ENCODE data around the gene FIBP. TPM values are rescaled to one million over a fixed set of nuclear protein-coding genes. Genes with fewer than 3 reads are reported as not detected.
A peak's percentile ranks its signal among the peaks of the same experiment; 100 is the strongest.
"Not testable (repeated sequence)": the region's sequence is repeated elsewhere in the genome, so short reads cannot be mapped to it uniquely, and the experiment has no call there.

FIBP gene
- total RNA-seq, 1 experiment from 2014 or later: 106 TPM

- Histone ChIP-seq H3K4me3 (peak overlapping the region; percentile 98), H3K36me3 (peaks cover 70% of the 10 kb centered on the region), H3K9me3 (no peaks in the 10 kb centered on the region), H3K27me3 (no peaks in the 10 kb centered on the region)
- DNase-seq: no peak
These were observed 8.8 kb upstream of the FIBP start for GRCh38 chr11:65897020-65897471.

GRCh38 chr11:65896034-65896999, 8.0 kb upstream of the FIBP start:
- Histone ChIP-seq H3K27me3 (no peaks in the 10 kb centered on the region), H3K9me3 (no peaks in the 10 kb centered on the region), H3K36me3 (peaks cover 77% of the 10 kb centered on the region), H3K4me3 (peak overlapping the region; percentile 98)
- no peak for DNase-seq

GRCh38 chr11:65895482-65895981, 7.3 kb upstream of the FIBP start:
- Histone ChIP-seq H3K27me3 (no peaks in the 10 kb centered on the region), H3K9me3 (no peaks in the 10 kb centered on the region), H3K36me3 (peaks cover 79% of the 10 kb centered on the region), H3K4me3 (peak overlapping the region; percentile 98; the same call in 1 of the 2 replicates)
- DNase-seq: no peak

GRCh38 chr11:65894034-65894591, 5.8 kb upstream of the FIBP start:
- Histone ChIP-seq H3K27me3 (no peaks in the 10 kb centered on the region), H3K9me3 (no peaks in the 10 kb centered on the region), H3K4me3 (no peak overlapping the region), H3K36me3 (peaks cover 72% of the 10 kb centered on the region)
- DNase-seq: no peak

GRCh38 chr11:65892661-65893317, 4.5 kb upstream of the FIBP start:
- peak overlapping the region; percentile 91 for H3K4me3 ChIP-seq
- no peaks in the 10 kb centered on the region for H3K27me3 ChIP-seq
- DNase-seq: no peak
- H3K36me3 ChIP-seq: peaks cover 62% of the 10 kb centered on the region
- H3K9me3 ChIP-seq: no peaks in the 10 kb centered on the region

GRCh38 chr11:65892137-65892540, 3.9 kb upstream of the FIBP start:
- H3K9me3 ChIP-seq, H3K27me3 ChIP-seq: not testable (repeated sequence)
- H3K4me3 ChIP-seq: peak overlapping the region; percentile 91
- DNase-seq: peak; percentile 41
- H3K36me3 ChIP-seq: peaks cover 62% of the 10 kb centered on the region

GRCh38 chr11:65891219-65892136, 3.2 kb upstream of the FIBP start:
- Histone ChIP-seq H3K27me3 (no peaks in the 10 kb centered on the region), H3K4me3 (peak overlapping the region; percentile 91), H3K36me3 (peaks cover 62% of the 10 kb centered on the region), H3K9me3 (no peaks in the 10 kb centered on the region)
- peak; percentile 90 for DNase-seq

- peaks cover 59% of the 10 kb centered on the region for H3K36me3 ChIP-seq
- H3K4me3 ChIP-seq: peak within 1 kb of the TSS; percentile 91
- H3K27me3 ChIP-seq: no peaks in the 10 kb centered on the region
- peak; percentile 98 for DNase-seq
- H3K9me3 ChIP-seq: no peaks in the 10 kb centered on the region
These were observed 2.3 kb upstream of the FIBP start, which contains the start of gene CCDC85B for GRCh38 chr11:65890324-65891218. CCDC85B (plus strand) TSS chr11:65890673; CDS start chr11:65890784, 111 bp downstream.

- Histone ChIP-seq H3K36me3 (peaks cover 59% of the 10 kb centered on the region), H3K27me3 (no peaks in the 10 kb centered on the region), H3K9me3 (no peaks in the 10 kb centered on the region), H3K4me3 (peak overlapping the region; percentile 91)
- DNase-seq: no peak
These were observed 528 bp downstream of the FIBP start for GRCh38 chr11:65887723-65888162.

- no peak for DNase-seq
- peaks cover 52% of the 10 kb centered on the region for H3K36me3 ChIP-seq
- no peaks in the 10 kb centered on the region for H3K9me3 ChIP-seq
- H3K27me3 ChIP-seq: no peaks in the 10 kb centered on the region
- peak overlapping the region; percentile 91 for H3K4me3 ChIP-seq
These were observed 1.2 kb downstream of the FIBP start for GRCh38 chr11:65886826-65887722.

GRCh38 chr11:65885808-65886536, 2.3 kb downstream of the FIBP start:
- Histone ChIP-seq H3K36me3 (peaks cover 46% of the 10 kb centered on the region), H3K4me3 (no peak overlapping the region), H3K27me3 (no peaks in the 10 kb centered on the region)

GRCh38 chr11:65885231-65885630, 3.0 kb downstream of the FIBP start:
- no peak for DNase-seq
- Histone ChIP-seq H3K27me3 (no peaks in the 10 kb centered on the region), H3K9me3 (no peaks in the 10 kb centered on the region), H3K36me3 (peaks cover 46% of the 10 kb centered on the region), H3K4me3 (no peak overlapping the region)

More at GRCh38 chr11:65885808-65886536, 2.3 kb downstream of the FIBP start:
- DNase-seq: no peak
- H3K9me3 ChIP-seq: no peaks in the 10 kb centered on the region

- peaks cover 46% of the 10 kb centered on the region for H3K36me3 ChIP-seq
- DNase-seq: peak; percentile 75
- no peaks in the 10 kb centered on the region for H3K9me3 ChIP-seq
- no peak overlapping the region for H3K4me3 ChIP-seq
- no peaks in the 10 kb centered on the region for H3K27me3 ChIP-seq
These were observed 3.6 kb downstream of the FIBP start for GRCh38 chr11:65884716-65885092.

Measured in MG63 (cell line).